ENCODE data around the gene TAAR8. TPM values are rescaled to one million over a fixed set of nuclear protein-coding genes. Genes with fewer than 3 reads are reported as not detected.

Gene TAAR8
- not detected for polyA plus RNA-seq (2012; ENCODE audit: missing spikeins)

- no peak for DNase-seq (ENCODE audit: insufficient read length)
- TF ChIP-seq POLR2AphosphoS5 (IDR thresholded peaks at IDR 0.05; ENCODE audit: low read depth, low read length) (no peak), POLR2A (IDR thresholded peaks at IDR 0.05; ENCODE audit: low read depth, low read length) (no peak), TAF1 (IDR thresholded peaks at IDR 0.05; ENCODE audit: borderline replicate concordance, low read depth, low read length) (no peak)
- no peak for FAIRE-seq
These were observed at the start of gene TAAR8 for GRCh38 chr6:132552372-132552771. Gene TAAR8, plus strand, starts transcription at chr6:132552672. Its CDS starts 21 bp downstream, at chr6:132552693.

GRCh38 chr6:132504757-132505156 lies 47.7 kb upstream of the TAAR8 start:
- TF ChIP-seq TAF1 (IDR thresholded peaks at IDR 0.05; ENCODE audit: borderline replicate concordance, low read depth, low read length) (no peak), POLR2A (IDR thresholded peaks at IDR 0.05; ENCODE audit: low read depth, low read length) (no peak), POLR2AphosphoS5 (IDR thresholded peaks at IDR 0.05; ENCODE audit: low read depth, low read length) (no peak)
- no peak for FAIRE-seq
- DNase-seq (ENCODE audit: insufficient read length) = no peak

DNA sequence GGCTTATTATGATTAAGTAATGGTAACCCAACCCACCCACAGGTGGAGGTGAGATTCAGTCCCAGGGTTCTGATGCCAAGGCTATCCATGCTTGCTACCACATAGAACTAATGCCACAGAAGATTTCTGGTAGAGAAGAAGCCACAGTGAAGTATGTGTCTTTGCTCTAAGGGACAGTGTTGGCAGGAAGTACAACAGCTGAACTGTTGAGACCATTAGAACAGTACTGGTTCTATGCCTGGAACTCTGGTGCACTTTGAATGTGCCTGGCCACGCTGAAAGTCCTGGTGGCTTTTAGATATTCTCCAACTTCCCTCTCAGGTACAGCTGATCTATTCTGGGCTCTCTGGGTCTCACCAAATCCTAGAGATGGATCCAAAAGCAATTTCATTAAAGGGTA lies 47.3 kb upstream of the TAAR8 start:
- TF ChIP-seq TAF1 (IDR thresholded peaks at IDR 0.05; ENCODE audit: borderline replicate concordance, low read depth, low read length) (no peak), POLR2A (IDR thresholded peaks at IDR 0.05; ENCODE audit: low read depth, low read length) (no peak), POLR2AphosphoS5 (IDR thresholded peaks at IDR 0.05; ENCODE audit: low read depth, low read length) (no peak)
- DNase-seq (ENCODE audit: insufficient read length) (no peak), FAIRE-seq (peak; percentile 84)

DNA sequence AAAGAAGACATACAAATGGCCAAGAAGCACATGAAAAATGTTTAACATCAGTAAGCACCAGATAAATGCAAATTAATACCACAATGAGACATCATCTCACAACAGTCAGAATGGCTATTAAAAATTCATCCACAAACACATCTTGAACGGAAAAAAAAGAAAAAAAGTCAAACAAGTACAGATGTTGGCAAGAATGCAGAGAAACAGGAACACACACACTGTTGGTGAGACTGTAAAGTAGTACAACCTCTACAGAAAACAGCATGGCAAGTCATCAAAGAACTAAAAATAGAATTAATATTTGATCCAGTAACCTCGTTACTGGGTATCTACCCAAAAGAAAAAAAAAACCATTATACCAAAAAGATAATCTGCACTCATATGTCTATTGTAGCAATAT lies 46.0 kb upstream of the TAAR8 start:
- no peak for DNase-seq (ENCODE audit: insufficient read length)
- no peak for FAIRE-seq
- TF ChIP-seq POLR2A (IDR thresholded peaks at IDR 0.05; ENCODE audit: low read depth, low read length) (no peak), TAF1 (IDR thresholded peaks at IDR 0.05; ENCODE audit: borderline replicate concordance, low read depth, low read length) (no peak), POLR2AphosphoS5 (IDR thresholded peaks at IDR 0.05; ENCODE audit: low read depth, low read length) (no peak)

DNA sequence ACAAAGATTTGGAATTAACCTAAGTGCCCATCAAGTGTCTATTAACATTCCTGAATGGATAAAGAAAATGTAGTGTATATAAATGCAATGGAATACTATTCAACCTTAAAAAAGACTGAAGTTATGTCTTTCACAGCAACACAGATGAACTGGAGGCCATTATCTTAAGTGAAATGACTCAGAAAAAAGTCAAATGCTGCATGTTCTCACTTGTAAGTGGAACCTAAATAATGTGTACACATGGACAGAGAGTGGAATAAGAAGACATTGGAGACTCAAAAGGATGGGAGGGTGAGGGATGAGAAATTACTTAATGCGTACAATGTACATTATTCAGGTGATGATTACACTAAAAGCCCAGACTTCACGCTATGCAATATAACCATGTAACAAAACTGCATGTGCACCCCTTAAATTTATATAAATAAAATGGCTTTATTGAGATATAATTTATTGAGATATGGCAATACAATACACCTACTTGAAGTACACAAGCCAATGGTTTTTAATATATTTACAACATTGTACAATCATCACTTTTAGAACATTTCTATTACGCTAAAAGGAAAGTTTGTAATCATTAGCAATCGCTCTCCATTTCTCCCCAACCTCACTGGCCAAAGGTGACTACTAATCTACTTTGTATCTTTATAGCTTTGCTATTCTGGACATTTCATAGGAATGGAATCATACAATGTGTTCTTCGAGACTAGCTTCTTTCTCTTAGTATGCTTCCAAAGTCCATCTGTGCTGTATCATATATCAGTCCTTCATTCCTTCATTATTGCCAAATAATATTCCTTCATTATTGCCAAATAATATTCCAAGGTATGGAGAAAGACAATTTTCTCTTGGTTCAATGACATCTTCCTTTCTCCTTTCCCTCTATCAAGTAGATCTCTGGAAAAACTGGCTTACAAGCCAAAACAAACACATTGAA lies 45.3 kb upstream of the TAAR8 start:
- FAIRE-seq (peak; percentile 62), DNase-seq (ENCODE audit: insufficient read length) (no peak)
- TF ChIP-seq POLR2AphosphoS5 (IDR thresholded peaks at IDR 0.05; ENCODE audit: low read depth, low read length) = no peak
- TF ChIP-seq POLR2A (IDR thresholded peaks at IDR 0.05; ENCODE audit: low read depth, low read length) = no peak
- no peak for TF ChIP-seq TAF1 (IDR thresholded peaks at IDR 0.05; ENCODE audit: borderline replicate concordance, low read depth, low read length)

- DNase-seq (ENCODE audit: insufficient read length) (no peak), FAIRE-seq (peak; percentile 82)
- no peak for TF ChIP-seq POLR2AphosphoS5 (IDR thresholded peaks at IDR 0.05; ENCODE audit: low read depth, low read length)
- TF ChIP-seq TAF1 (IDR thresholded peaks at IDR 0.05; ENCODE audit: borderline replicate concordance, low read depth, low read length) = no peak
- no peak for TF ChIP-seq POLR2A (IDR thresholded peaks at IDR 0.05; ENCODE audit: low read depth, low read length)
These were observed 41.2 kb upstream of the TAAR8 start for GRCh38 chr6:132511210-132511830.

- DNase-seq (ENCODE audit: insufficient read length) (no peak), FAIRE-seq (no peak)
- no peak for TF ChIP-seq POLR2A (IDR thresholded peaks at IDR 0.05; ENCODE audit: low read depth, low read length)
- TF ChIP-seq POLR2AphosphoS5 (IDR thresholded peaks at IDR 0.05; ENCODE audit: low read depth, low read length) = no peak
- TF ChIP-seq TAF1 (IDR thresholded peaks at IDR 0.05; ENCODE audit: borderline replicate concordance, low read depth, low read length) = no peak
These were observed 40.6 kb upstream of the TAAR8 start for GRCh38 chr6:132511831-132512220.

- DNase-seq (ENCODE audit: insufficient read length) (no peak), FAIRE-seq (no peak)
- no peak for TF ChIP-seq POLR2A (IDR thresholded peaks at IDR 0.05; ENCODE audit: low read depth, low read length)
These were observed 40.2 kb upstream of the TAAR8 start for GRCh38 chr6:132512342-132512637.

- FAIRE-seq (peak; percentile 91), DNase-seq (ENCODE audit: insufficient read length) (peak; percentile 75)
- TF ChIP-seq TAF1 (IDR thresholded peaks at IDR 0.05; ENCODE audit: borderline replicate concordance, low read depth, low read length) (no peak), POLR2AphosphoS5 (IDR thresholded peaks at IDR 0.05; ENCODE audit: low read depth, low read length) (no peak), POLR2A (IDR thresholded peaks at IDR 0.05; ENCODE audit: low read depth, low read length) (peak; percentile 67)
These were observed 39.5 kb upstream of the TAAR8 start, which contains the start of gene STX7 for GRCh38 chr6:132512638-132513632. Gene STX7, minus strand, starts transcription at chr6:132513116. Its CDS starts 9,586 bp downstream, at chr6:132503530.

DNA sequence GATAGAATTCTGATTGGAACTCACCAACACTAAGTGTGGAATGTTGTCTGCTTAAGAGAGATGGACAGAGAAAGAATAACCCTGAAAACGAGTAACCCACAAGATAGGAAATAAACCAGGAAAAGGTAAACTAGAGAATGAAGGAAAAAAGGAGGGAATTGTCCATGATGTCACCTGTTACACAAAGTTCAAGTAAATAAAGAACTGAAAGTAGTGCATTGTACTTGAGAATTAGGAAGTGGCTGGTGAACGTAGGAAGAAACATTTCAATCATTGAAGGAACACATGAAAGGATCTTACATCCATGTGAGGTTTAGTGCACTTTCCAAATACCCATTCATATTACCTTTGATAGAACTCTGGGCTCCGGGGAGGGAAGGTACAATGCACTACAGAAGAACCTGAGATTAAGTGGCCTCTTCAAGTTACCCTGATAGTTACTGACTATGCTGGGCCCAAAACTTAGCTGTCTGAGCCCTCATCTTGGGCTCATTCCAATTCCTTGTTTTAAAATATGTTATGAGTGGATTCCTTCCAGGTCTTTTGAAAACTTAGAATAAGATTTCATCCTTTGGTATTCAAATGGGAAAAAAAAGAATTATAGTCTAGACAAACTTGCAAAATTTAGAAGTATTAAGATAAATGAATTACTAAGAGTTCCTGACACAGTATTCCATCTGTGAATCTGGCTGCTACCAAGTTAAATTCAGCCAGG lies 38.5 kb upstream of the TAAR8 start:
- no peak for TF ChIP-seq POLR2AphosphoS5 (IDR thresholded peaks at IDR 0.05; ENCODE audit: low read depth, low read length)
- TF ChIP-seq POLR2A (IDR thresholded peaks at IDR 0.05; ENCODE audit: low read depth, low read length) = no peak
- no peak for TF ChIP-seq TAF1 (IDR thresholded peaks at IDR 0.05; ENCODE audit: borderline replicate concordance, low read depth, low read length)
- FAIRE-seq = no peak
- no peak for DNase-seq (ENCODE audit: insufficient read length)

Data from GM12892 (cell line).